T-cell (primary cell): ENCODE data around the gene RYK. TPM values are rescaled to one million over a fixed set of nuclear protein-coding genes. Genes with fewer than 3 reads are reported as not detected.
A peak's percentile ranks its signal among the peaks of the same experiment; 100 is the strongest.

Experiments
- ATAC-seq, 4 experiments: fragments of 200-7000 bp in 3 of 4; fragments of 150-1000 bp in 1 of 4; cut with Tn5 transposase; replicated peaks in 1 of 4; 1 replicate in 3 of 4; 2 replicates in 1 of 4; pipeline ENCODE4 v1.10.0; 2021; ENCODE audit warnings: moderate library complexity in 3 of 4, mild to moderate bottlenecking in 2 of 4, moderate number of reproducible peaks in 1 of 4
- CTCF ChIA-PET, 2 donors: fragments of 300-600 bp; sonication (Branson Sonifier 250); formaldehyde crosslinking; loops; one replicate each; lab custom pipeline; 2022; ENCODE audit warnings: antibody characterized with exemption in 2 of 2; lab: Charles Lee
- POLR2A ChIA-PET, 2 donors: fragments of 300-600 bp; sonication (Branson Sonifier 250); formaldehyde crosslinking; loops; one replicate each; lab custom pipeline; 2022; ENCODE audit warnings: antibody characterized with exemption in 2 of 2; lab: Charles Lee
- DNase-seq, 35 experiments: peaks; one replicate each; pipeline versions ENCODE4 v3.0.0 to v3.0.0-alpha.2; 2013 to 2023
- H3K27ac ChIP-seq: one replicate; pipeline ENCODE4 v1.5.1; 2013; ENCODE audit warnings: low read length
- H3K27me3 ChIP-seq, 2 experiments: replicated peaks in 1 of 2; 1 replicate in 1 of 2; 2 replicates in 1 of 2; pipeline versions ENCODE4 v1.6.1 to v1.7.0; 2013; ENCODE audit warnings: low read length in 1 of 2, mixed read lengths in 1 of 2; ENCODE audit not compliant: control insufficient read depth in 2 of 2, insufficient read depth in 2 of 2; ENCODE audit errors: extremely low read depth in 1 of 2
- H3K36me3 ChIP-seq, 2 donors: 1 replicate in 1 of 2; 2 replicates in 1 of 2; pipeline versions ENCODE4 v1.6.1 to v1.7.0; 2013; ENCODE audit warnings: low read length in 1 of 2; ENCODE audit not compliant: control insufficient read depth in 2 of 2, insufficient read depth in 1 of 2; ENCODE audit errors: extremely low read depth in 1 of 2
- H3K4me1 ChIP-seq, 2 experiments: 1 replicate in 1 of 2; 2 replicates in 1 of 2; pipeline versions ENCODE4 v1.6.1 to v1.7.0; 2013; ENCODE audit warnings: low read length in 2 of 2, mixed read lengths in 1 of 2; ENCODE audit not compliant: insufficient read depth in 2 of 2, control insufficient read depth in 1 of 2; ENCODE audit errors: extremely low read depth in 1 of 2
- H3K4me3 ChIP-seq, 2 donors: 1 replicate in 1 of 2; 2 replicates in 1 of 2; pipeline versions ENCODE4 v1.5.1 to v1.7.0; 2013; ENCODE audit warnings: mild to moderate bottlenecking in 2 of 2, low read length in 1 of 2, moderate library complexity in 1 of 2; ENCODE audit not compliant: control insufficient read depth in 1 of 2; ENCODE audit errors: extremely low read depth in 1 of 2
- H3K9me3 ChIP-seq: 2 replicates; pipeline ENCODE4 v1.7.0; 2013
- H3K27ac Mint-ChIP-seq, 2 donors: one replicate each; pipeline ENCODE4 v1.8.0; 2020 to 2021; ENCODE audit warnings: mild to moderate bottlenecking in 2 of 2, mixed read lengths in 2 of 2
- H3K27me3 Mint-ChIP-seq, 2 donors: one replicate each; pipeline ENCODE4 v1.8.0; 2021 to 2022; ENCODE audit warnings: mixed read lengths in 2 of 2
- H3K36me3 Mint-ChIP-seq: one replicate; pipeline ENCODE4 v1.8.0; 2021; ENCODE audit warnings: mixed read lengths
- H3K4me1 Mint-ChIP-seq, 3 donors: one replicate each; pipeline ENCODE4 v1.8.0; 2020 to 2022; ENCODE audit warnings: mixed read lengths in 3 of 3, mild to moderate bottlenecking in 1 of 3
- H3K4me3 Mint-ChIP-seq, 3 donors: one replicate each; pipeline ENCODE4 v1.8.0; 2020 to 2022; ENCODE audit warnings: mild to moderate bottlenecking in 3 of 3, mixed read lengths in 3 of 3, moderate library complexity in 3 of 3
- H3K9me3 Mint-ChIP-seq, 3 donors: one replicate each; pipeline ENCODE4 v1.8.0; 2020 to 2022; ENCODE audit warnings: mixed read lengths in 3 of 3
- WGBS: methylation state at CpG from one replicate; pipeline ENCODE4 v1.1.5; 2013; ENCODE audit warnings: missing lambda C conversion rate; ENCODE audit not compliant: insufficient coverage; 5-methylcytosine and 5-hydroxymethylcytosine counted together
- total RNA-seq, 35 experiments: library from RNA in 6 of 35; stranded (reverse) in 6 of 35; fragments of 120-200 nt in 1 of 35; gene quantifications; one replicate each; pipeline versions ENCODE4 v1.2.1 to v1.2.4 and lab custom pipeline; 2013 to 2026

RYK gene
- total RNA-seq, 5 donors from 2014 or later (not counting 1 experiment from before 2014, with no cell fraction given): 33.6 to 46.3 (median 38.0) TPM

DNA sequence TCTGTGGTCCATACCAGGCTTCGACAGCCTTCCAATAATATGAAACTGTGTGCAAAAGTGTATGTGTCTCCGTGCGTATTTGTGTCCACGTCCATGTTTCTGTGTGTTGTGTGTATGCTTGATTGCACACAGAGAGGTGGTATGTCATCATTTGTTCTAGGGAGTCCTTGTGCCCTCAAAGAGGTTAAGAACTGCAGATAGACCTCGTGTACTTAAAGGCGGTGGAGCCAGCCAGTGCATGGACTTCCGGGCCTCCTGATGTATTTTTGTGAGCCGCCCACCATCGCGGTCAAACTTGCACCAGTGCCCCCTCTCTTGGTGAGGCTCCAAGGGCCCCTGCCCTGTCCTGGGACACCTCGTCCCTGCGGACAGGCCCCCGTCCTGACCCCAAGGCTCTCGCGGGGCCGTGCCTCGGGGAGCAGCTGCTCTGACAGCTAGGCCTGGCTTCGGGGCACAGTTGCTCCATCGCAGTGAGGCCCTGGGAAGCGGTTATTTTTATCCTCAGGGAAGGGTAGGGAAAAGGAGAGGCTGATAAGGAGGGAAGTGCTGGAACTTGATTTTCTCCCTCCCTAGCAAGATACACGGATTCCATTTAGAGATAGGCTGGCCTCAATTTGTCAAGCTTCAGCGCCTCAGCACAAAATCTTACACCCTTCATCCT is 1.2 kb upstream of the RYK start:
- no peaks in the 10 kb centered on the region for H3K9me3 Mint-ChIP-seq
- peaks cover 7 to 14% of the 10 kb centered on the region in 2 experiments for H3K4me1 ChIP-seq
- H3K36me3 ChIP-seq: no peaks in the 10 kb centered on the region
- no peak for ATAC-seq
- no peaks in the 10 kb centered on the region for H3K9me3 ChIP-seq
- ChIA-PET CTCF (no interaction called here), POLR2A (no interaction called here)
- 98% methylated on average over 11 of the region's 22 CpGs for WGBS
- no peaks in the 10 kb centered on the region for H3K27me3 ChIP-seq
- peaks cover 39 to 54% (median 45%) of the 10 kb centered on the region in 3 donors for H3K4me1 Mint-ChIP-seq
- H3K27ac Mint-ChIP-seq: peak overlapping the region; percentile 57 to 74
- H3K27ac ChIP-seq: no peak overlapping the region
- DNase-seq: peak in 1 of 35 experiments; percentile 2
- H3K4me3 Mint-ChIP-seq: peak overlapping the region; percentile 63 to 94 (median 71)
- H3K36me3 Mint-ChIP-seq: peaks cover 2% of the 10 kb centered on the region
- H3K27me3 Mint-ChIP-seq: no peaks in the 10 kb centered on the region
- H3K4me3 ChIP-seq: no peak overlapping the region

DNA sequence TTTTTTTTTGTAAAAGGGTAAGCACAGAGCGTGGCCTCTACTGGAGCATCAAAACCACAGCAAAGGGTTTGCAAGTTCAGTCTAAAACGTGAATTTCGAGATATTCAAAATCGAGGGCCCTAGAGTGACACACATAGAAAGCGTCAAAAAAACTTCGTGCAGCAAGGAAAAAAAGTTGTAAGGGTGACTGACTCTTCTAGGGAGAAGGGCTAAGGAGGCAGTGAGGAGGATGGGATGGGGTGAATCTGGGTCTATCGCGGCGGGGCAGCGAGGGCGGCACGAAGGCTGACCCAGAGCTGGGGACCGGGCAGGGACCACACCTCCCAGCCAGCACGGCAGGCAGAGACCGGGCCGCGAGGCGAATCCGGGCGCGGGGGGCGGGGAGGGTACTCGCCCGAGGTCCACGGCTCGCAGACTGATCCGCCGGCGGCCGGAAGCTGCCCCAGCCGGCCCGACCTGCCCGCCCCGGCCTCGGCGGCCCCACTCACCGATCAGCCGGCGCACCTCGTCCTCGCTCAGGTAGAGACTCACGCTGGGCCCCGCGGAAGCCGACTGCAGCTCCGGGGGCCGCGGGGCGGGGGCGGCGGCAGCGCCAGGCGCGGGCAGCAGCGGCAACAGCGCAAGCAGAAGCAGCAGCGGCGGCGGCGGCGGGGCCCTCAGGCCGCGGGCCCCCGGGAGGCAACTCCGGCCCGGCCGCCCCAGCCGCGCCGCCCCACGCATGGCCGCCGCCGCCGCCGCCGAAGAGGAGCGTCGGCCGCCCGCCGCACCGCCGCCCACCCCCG is 533 bp downstream of the RYK start:
- no peaks in the 10 kb centered on the region for H3K27me3 Mint-ChIP-seq
- Histone ChIP-seq H3K4me1 (peaks cover 7 to 16% of the 10 kb centered on the region in 2 experiments), H3K36me3 (no peaks in the 10 kb centered on the region), H3K27ac (peak overlapping the region; percentile 30), H3K4me3 (peak overlapping the region; percentile 45 to 72), H3K27me3 (no peaks in the 10 kb centered on the region), H3K9me3 (no peaks in the 10 kb centered on the region)
- DNase-seq: peak; percentile 0 to 68 (median 21)
- H3K36me3 Mint-ChIP-seq: peaks cover 6% of the 10 kb centered on the region
- H3K4me1 Mint-ChIP-seq: peaks cover 53 to 63% (median 56%) of the 10 kb centered on the region in 3 donors
- under 1% methylated on average over 85 of the region's 85 CpGs for WGBS
- POLR2A ChIA-PET: no interaction called here
- peak; percentile 62 to 69 (median 65) for ATAC-seq
- no peaks in the 10 kb centered on the region for H3K9me3 Mint-ChIP-seq
- peak overlapping the region; percentile 84 to 94 for H3K27ac Mint-ChIP-seq
- CTCF ChIA-PET: interaction anchor here (0.5 to 1.5 kb wide), 4 partner anchors 37 to 241 kb away, joined by 3 to 4 read pairs (median 4); no protein-coding TSS in a partner anchor
- H3K4me3 Mint-ChIP-seq: peak overlapping the region; percentile 88 to 94 (median 89)

DNA sequence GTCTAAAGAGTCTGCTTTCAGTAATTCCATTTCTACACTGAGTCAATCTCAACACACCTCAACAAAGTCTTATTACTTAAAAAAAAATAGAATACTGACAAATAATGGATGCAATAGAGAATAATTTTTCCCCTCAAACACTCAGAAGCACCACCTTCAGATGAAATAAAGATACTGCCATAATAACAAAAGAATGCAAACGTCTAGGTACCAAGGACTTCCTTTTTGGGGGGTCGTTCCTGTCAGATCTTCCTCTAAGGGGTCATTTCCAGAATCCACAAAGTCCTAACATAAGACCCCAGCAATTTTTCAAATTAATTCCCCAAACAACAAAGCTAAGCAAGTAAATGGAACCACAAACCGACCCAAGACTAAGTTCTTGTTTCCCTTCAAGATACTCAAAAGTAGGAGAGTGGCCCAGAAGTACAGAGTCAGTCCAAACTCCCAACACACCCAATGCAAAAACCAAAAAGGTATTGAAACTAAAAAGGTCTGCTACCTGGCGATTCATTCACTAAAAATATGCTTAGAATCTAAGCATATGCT is 1.3 kb downstream of the RYK start:
- DNase-seq (no peak), ATAC-seq (peak in 1 of 4 experiments; percentile 17)

DNA sequence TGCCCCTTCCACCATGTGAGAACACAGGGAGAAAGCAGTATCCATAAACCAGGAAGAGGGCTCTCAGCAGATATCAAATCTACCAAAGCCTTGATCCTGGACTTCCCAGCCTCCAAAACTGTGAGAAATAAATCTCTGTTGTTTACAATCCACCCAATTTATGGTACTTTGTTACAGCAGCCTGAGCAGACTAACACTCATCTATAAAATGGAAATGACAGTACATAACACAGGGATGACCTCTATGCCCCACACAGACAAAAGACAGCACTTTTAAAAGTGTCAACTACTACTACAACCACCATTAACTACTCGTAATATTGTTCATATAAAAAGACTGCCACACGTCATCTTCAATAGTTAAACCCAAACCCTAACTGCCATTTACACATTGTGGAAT is 5.7 kb downstream of the RYK start:
- Mint-ChIP-seq H3K4me1 (peaks cover 81 to 86% (median 82%) of the 10 kb centered on the region in 3 donors), H3K36me3 (peaks cover 12% of the 10 kb centered on the region), H3K9me3 (no peaks in the 10 kb centered on the region), H3K27me3 (no peaks in the 10 kb centered on the region), H3K27ac (no peak overlapping the region), H3K4me3 (peak overlapping the region in 1 of 3 donors; percentile 29)
- DNase-seq (no peak), ATAC-seq (no peak)
- ChIA-PET POLR2A (interaction anchor here in 1 of 2 donors (0.6 kb wide), 1 partner anchor 14 kb away, joined by 6 read pairs; no protein-coding TSS in a partner anchor), CTCF (no interaction called here)
- 100% methylated on average over 2 of the region's 2 CpGs for WGBS
- Histone ChIP-seq H3K27me3 (no peaks in the 10 kb centered on the region), H3K4me1 (peaks cover 9 to 10% of the 10 kb centered on the region in 2 experiments), H3K27ac (no peak overlapping the region), H3K4me3 (no peak overlapping the region), H3K9me3 (no peaks in the 10 kb centered on the region), H3K36me3 (no peaks in the 10 kb centered on the region)

More for the DNA sequence above, 1.3 kb downstream of the RYK start:
- Histone ChIP-seq H3K4me3 (peak overlapping the region; percentile 45 to 72), H3K27me3 (no peaks in the 10 kb centered on the region), H3K36me3 (no peaks in the 10 kb centered on the region), H3K4me1 (peaks cover 7 to 17% of the 10 kb centered on the region in 2 experiments), H3K27ac (peak overlapping the region; percentile 11), H3K9me3 (no peaks in the 10 kb centered on the region)
- Mint-ChIP-seq H3K4me1 (peaks cover 60 to 70% (median 63%) of the 10 kb centered on the region in 3 donors), H3K9me3 (no peaks in the 10 kb centered on the region), H3K27me3 (no peaks in the 10 kb centered on the region), H3K36me3 (peaks cover 6% of the 10 kb centered on the region), H3K27ac (peak overlapping the region; percentile 84 to 94), H3K4me3 (peak overlapping the region; percentile 88 to 94 (median 89))
- WGBS: 13% methylated on average over 4 of the region's 4 CpGs
- CTCF ChIA-PET: interaction anchor here (0.7 to 1.6 kb wide), 5 partner anchors 37 to 242 kb away, joined by 3 to 6 read pairs (median 3); no protein-coding TSS in a partner anchor
- POLR2A ChIA-PET: no interaction called here

DNA sequence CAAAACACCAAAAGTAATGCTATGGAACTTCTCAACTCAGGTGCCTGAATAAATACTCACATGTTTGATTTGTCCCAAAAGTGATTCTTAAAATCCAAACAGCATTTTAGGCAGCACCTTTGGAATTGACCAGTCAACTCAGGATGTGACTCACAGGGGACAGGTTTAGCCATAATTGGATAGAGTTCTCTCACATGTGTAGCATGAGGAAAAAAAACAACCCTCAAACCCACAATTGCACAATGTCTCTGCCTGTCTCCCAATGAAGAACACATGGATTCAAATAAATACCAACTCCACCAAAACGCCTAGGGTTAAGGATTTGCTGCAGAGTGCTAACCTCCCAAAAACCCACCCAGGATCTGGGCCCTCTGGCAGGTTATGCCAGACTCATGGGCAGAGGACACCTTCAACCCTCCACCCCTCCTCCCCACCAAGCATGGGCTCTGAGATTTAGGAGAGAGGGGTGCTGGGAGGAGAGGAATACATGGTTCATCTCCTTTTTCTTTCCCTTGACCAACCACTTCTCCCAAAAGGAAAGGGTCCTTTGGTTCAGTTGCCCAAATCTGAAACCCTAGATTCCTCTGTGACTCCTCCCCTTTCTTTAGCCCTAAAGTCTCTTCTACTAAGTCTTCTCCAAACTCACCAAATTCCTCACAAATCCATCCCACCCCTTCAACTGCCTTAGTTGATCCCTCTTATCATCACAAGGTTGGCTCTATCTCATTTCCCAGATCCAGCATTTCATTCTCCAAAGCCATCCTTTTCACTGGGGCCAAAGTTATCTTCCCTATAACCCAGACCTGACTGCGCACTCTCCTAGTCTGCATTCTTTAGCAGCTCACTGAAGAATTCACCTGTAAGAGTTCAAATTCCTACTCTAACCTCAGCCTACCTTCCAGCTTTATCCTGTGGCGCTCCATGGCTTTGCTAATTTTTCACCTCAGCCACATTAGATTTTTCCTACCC is 7.7 kb downstream of the RYK start:
- Mint-ChIP-seq H3K27me3 (no peaks in the 10 kb centered on the region), H3K36me3 (peaks cover 12% of the 10 kb centered on the region), H3K4me3 (no peak overlapping the region), H3K4me1 (peaks cover 80 to 84% (median 81%) of the 10 kb centered on the region in 3 donors), H3K27ac (no peak overlapping the region), H3K9me3 (no peaks in the 10 kb centered on the region)
- Histone ChIP-seq H3K4me3 (no peak overlapping the region), H3K27ac (no peak overlapping the region), H3K9me3 (no peaks in the 10 kb centered on the region), H3K27me3 (no peaks in the 10 kb centered on the region), H3K4me1 (peaks cover 4 to 5% of the 10 kb centered on the region in 2 experiments), H3K36me3 (no peaks in the 10 kb centered on the region)
- WGBS: 93% methylated on average over 3 of the region's 3 CpGs
- DNase-seq: no peak
- no peak for ATAC-seq
- ChIA-PET POLR2A (no interaction called here), CTCF (interaction anchor here in 1 of 2 donors (0.6 to 0.9 kb wide), 2 partner anchors 32 to 231 kb away, joined by 3 read pairs; no protein-coding TSS in a partner anchor)
